Transverse colon (tissue), 3 donors: ENCODE measurements around the gene RALGPS1.

Source experiments
- EP300 ChIP-seq: sonication (generic); formaldehyde crosslinking; IDR thresholded peaks from one replicate; pipeline ENCODE4 v1.6.1; 2017; ENCODE audit warnings: antibody characterized with exemption, low read depth
- POLR2A ChIP-seq: fragments of 450-650 bp; IDR thresholded peaks from one replicate; pipeline ENCODE4 v1.6.1; 2016; ENCODE audit warnings: antibody characterized with exemption, mild to moderate bottlenecking, moderate library complexity
- TF ChIP-seq, protein P1 (sequence below), 5 experiments: fragments of 200-600 bp in 3 of 5; fragments of 450-650 bp in 2 of 5; sonication (generic) in 3 of 5; IDR thresholded peaks; 1 replicate in 2 of 5; 2 replicates in 3 of 5; pipeline ENCODE4 v1.5.1; 2016 to 2017; ENCODE audit warnings: antibody characterized with exemption in 5 of 5, inconsistent platforms in 3 of 5, mild to moderate bottlenecking in 2 of 5, moderate library complexity in 1 of 5

DNA sequence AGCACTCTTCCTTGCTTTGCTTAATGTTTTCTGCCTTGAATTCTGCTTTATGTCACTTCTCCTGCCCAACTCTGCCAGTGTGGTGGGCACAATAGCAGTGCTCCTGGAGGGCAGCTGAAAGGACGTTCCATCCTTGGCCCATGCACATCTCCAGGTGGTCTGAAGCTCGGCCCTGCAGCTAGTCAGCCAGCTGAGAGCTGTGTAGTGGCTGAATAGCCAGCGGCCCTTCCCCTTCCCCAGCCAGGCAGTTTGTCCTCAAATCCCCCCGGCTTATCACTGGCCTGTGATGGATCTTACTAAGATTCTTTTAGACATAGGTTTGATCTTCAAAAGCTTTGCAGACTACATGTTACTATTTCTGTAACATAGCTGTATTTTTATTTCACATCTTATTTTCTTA is 250.5 kb downstream of the RALGPS1 start:
- TF ChIP-seq, protein P1, sequence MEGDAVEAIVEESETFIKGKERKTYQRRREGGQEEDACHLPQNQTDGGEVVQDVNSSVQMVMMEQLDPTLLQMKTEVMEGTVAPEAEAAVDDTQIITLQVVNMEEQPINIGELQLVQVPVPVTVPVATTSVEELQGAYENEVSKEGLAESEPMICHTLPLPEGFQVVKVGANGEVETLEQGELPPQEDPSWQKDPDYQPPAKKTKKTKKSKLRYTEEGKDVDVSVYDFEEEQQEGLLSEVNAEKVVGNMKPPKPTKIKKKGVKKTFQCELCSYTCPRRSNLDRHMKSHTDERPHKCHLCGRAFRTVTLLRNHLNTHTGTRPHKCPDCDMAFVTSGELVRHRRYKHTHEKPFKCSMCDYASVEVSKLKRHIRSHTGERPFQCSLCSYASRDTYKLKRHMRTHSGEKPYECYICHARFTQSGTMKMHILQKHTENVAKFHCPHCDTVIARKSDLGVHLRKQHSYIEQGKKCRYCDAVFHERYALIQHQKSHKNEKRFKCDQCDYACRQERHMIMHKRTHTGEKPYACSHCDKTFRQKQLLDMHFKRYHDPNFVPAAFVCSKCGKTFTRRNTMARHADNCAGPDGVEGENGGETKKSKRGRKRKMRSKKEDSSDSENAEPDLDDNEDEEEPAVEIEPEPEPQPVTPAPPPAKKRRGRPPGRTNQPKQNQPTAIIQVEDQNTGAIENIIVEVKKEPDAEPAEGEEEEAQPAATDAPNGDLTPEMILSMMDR (IDR thresholded peaks at IDR 0.05), result no peak
- TF ChIP-seq POLR2A, result no peak
- no peak for TF ChIP-seq EP300
